Astrocyte of the cerebellum (primary cell): Measurements from ENCODE around the gene ACAT2.

ENCODE experiments used
- DNase-seq: peaks from one replicate; pipeline ENCODE4 v3.0.0-alpha.2; 2011; ENCODE audit warnings: low read depth
- H3K4me3 ChIP-seq: 2 replicates; pipeline ENCODE4 v1.5.1; 2011; ENCODE audit warnings: mild to moderate bottlenecking, low read depth, low read length, moderate library complexity
- in situ Hi-C: cut with HindIII; loops from 2 replicates; pipeline ENCODE4 v1.10.0; 2017; ENCODE audit warnings: low sequenced_read_pairs
- TF ChIP-seq, protein P1 (sequence below): IDR thresholded peaks from 2 replicates; pipeline ENCODE4 v1.5.1; 2012; ENCODE audit warnings: low read length, low read depth, moderate library complexity, mild to moderate bottlenecking; ENCODE audit errors: missing control alignments

The ACAT2 gene

DNA sequence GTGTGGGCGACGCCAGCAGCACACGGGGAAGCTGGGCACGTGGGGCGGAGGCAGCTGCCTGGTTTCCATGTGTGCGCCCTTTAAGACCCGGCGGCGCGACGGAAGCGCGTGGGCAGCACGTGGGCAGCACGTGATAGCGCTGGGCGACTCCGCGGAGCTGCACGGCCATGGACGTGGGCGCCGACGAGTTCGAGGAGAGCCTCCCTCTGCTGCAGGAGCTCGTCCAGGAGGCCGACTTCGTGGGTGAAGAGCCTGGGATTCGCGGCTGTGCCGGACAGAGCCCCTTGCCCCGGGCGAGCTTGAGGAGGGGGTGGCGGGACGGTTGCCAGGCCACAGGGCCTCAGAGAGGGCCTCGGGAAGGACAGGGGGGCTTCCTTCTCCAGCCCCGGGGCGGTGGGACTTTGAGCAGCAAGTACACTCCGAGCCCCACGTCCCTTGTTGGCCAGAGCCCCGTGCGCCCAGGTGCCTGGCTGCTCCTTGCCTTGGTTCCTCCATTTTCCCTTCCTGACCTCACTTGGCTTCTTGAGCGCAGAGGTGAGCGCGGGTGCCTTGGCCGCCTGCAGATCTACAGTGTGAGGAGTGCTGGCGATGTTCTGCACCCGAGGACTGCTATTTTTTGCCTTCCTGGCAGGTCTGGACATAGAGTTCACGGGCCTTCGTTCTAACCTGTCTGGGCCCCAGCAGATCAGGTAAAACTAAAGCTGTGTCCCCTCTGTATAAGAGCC, 38.5 kb downstream of the ACAT2 start, which contains the start of gene PNLDC1:
PNLDC1 (plus strand) TSS at position 136 of the 725 bp plus-strand sequence; CDS start at position 168, 32 bp downstream.
- in situ Hi-C loops: no loop called here
- TF ChIP-seq, protein P1, sequence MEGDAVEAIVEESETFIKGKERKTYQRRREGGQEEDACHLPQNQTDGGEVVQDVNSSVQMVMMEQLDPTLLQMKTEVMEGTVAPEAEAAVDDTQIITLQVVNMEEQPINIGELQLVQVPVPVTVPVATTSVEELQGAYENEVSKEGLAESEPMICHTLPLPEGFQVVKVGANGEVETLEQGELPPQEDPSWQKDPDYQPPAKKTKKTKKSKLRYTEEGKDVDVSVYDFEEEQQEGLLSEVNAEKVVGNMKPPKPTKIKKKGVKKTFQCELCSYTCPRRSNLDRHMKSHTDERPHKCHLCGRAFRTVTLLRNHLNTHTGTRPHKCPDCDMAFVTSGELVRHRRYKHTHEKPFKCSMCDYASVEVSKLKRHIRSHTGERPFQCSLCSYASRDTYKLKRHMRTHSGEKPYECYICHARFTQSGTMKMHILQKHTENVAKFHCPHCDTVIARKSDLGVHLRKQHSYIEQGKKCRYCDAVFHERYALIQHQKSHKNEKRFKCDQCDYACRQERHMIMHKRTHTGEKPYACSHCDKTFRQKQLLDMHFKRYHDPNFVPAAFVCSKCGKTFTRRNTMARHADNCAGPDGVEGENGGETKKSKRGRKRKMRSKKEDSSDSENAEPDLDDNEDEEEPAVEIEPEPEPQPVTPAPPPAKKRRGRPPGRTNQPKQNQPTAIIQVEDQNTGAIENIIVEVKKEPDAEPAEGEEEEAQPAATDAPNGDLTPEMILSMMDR: no peak
- H3K4me3 ChIP-seq: no peak within 1 kb of the TSS
- no peak for DNase-seq

DNA sequence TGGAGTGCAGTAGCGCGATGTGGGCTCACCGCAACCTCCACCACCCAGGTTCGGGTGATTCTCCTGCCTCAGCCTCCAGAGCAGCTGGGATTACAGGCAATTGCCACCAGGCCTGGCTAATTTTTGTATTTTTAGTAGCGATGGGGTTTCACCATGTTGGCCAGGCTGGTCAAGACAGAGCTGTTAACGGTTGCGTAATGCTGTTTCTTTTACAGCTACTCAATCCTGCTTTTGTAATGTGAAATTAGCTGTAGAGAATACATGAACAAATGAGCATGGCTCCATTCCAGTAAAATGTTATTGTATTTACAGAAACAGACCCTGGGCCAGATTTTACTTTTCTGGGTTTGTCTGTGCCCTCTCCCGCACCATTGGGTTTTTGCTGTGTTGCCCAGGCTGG, 40.1 kb downstream of the ACAT2 start:
- no peak for DNase-seq
- in situ Hi-C loops: no loop called here
- no peak overlapping the region for H3K4me3 ChIP-seq
- TF ChIP-seq, protein P1: no peak

DNA sequence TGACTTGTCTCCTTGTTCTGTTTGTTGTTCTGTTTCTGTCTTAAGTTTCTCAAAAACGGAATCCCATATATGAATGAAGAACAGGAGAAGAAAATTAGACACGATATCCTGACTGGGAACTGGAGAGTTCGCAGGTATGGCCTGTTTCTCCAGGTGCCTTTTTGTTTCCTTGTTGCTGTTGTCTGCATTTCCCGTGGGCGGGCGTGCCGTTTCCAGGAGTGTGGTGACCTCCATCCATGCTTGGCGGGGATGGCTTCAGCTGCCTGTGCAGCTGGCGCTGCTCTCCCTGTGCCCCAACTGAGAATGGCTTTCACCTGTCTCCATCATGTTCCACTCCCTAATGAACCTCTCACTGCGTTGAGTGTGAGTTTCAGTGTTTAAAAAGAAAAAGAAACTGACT, 42.7 kb downstream of the ACAT2 start:
- in situ Hi-C loops: no loop called here
- TF ChIP-seq, protein P1: no peak
- DNase-seq: no peak
- no peak overlapping the region for H3K4me3 ChIP-seq

DNA sequence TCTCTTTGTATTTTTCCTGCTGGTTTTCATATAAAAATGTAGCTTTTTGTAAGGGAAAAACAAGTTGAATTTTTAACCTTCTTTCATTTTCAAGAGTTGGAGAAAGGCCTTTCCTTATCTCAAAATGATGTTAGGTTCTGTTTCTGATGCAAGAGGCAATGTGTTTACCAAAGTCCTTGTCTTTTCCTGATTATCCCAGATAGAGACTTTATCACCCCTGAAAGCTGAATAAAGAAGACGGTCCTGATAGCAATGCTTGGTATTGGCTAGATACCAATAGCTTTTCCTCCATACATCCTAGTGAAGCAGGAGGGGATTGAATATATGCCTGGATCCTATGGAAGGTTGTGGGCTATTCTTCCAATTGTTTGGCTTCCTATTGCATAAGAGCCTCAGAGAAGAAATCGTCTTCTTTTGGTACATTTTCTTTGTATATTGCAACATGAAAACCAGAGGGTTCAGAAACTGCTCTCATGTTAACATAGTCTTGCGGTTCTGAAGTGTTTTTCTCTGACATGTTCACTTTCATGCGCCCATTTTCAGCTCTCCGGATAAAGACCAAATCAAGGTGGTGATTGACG, 43.7 kb downstream of the ACAT2 start:
- TF ChIP-seq, protein P1: no peak
- no peak overlapping the region for H3K4me3 ChIP-seq
- no peak for DNase-seq
- in situ Hi-C loops: no loop called here

DNA sequence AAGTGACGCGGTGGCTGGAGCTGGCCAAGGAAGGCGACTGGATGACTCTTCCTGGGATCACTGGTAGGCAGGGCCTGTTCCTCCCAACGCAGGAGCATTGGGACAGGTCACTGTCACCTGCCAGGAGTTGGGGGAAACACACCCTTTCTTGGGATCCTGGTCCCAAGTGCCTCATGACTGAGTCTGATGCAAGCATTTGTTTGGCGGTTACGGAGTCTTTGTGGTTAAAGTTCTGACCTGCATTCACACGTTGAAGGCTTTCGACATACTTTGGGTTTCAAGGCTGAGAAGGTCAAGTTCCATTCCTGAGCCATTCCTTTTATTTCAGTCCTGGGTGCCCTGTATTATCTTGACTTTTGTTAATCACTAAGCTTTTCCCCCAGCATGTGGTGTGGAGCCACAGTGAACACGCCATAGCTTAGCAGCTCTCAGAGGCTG, 44.2 kb downstream of the ACAT2 start:
- DNase-seq: no peak
- no peak overlapping the region for H3K4me3 ChIP-seq
- TF ChIP-seq, protein P1: no peak
- in situ Hi-C loops: no loop called here

DNA sequence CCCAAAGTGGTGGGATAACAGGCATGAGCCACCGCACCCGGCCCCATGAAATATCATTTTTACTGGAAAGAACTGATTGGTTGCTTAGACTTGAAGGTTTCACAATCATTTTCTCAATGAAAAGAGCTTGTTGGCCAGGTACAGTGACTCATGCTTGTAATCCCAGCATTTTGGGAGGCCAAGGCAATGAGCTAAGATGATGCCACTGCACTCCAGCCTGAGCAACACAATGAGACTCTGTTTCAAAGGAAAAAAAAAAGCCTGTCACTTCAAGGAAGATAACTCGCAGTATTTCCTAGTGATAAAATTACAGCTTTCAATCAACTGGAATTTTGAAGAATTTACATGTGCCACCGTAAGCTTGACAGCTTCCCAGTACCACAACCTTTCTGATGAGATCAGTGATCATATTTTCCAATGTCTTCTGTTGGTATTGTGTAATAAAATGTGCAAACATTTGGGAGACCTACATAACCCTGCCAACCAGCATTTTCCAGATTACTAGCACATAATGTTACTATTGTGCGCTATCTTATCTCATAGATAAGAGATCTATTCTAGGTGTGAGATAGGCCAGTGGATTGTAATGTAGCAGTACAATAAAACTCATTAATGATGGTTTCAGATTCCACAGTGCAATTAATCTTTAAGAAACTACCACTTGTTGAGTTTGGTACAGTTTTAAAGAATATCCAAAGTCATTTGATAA, 45.5 kb downstream of the ACAT2 start:
- in situ Hi-C loops: no loop called here
- DNase-seq: no peak
- H3K4me3 ChIP-seq: no peak overlapping the region
- TF ChIP-seq, protein P1: no peak
